GM19455 (cell line): ENCODE measurements around the gene LPP.

Experiments
- ATAC-seq: cut with Tn5 transposase; IDR thresholded peaks from one replicate; pipeline ENCODE4 v1.9.1; 2021; ENCODE audit not compliant: unreplicated experiment

Gene LPP

GRCh38 chr3:188842639-188843038 lies 688.7 kb downstream of the LPP start:
- no peak for ATAC-seq

DNA sequence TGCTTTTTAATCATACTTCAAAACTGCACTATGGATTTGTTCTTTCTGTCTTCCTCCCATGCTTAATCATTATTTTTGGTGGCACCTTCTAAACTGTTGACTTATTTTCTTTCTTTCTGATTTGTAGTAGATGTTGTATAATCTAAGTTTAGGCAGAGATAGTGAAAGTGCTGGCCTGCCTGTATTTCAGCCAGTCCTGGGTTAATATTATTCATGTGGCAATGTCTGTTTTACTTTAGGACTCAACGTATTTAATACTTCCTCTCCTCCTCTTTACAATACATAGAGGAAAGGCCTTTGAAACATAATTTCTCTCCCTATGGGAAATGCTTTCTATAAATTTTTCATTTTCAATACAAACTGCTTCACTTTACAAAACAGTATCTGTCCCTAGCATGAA lies 690.1 kb downstream of the LPP start:
- no peak for ATAC-seq

DNA sequence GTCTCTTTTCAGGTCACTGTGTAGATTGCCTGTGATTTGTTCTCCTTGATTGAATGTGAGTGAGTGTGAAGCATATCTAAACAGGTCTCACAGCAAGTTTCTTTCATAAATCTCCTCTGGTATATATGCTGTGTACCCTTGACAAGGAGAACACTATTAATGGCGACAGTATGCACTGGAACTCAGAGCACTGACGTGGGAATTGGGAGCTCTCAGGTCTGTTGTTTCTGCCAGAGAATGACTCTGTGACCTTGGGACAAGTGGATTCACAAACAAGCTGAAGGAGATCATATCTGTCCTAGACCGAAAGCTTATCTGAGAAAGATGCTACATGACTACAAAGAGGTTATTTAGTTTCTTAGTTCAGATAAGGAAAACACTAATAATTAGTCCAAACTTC lies 691.6 kb downstream of the LPP start:
- no peak for ATAC-seq

- no peak for ATAC-seq
These were observed 695.0 kb downstream of the LPP start for GRCh38 chr3:188848947-188849346.

GRCh38 chr3:188853856-188854771 lies 700.2 kb downstream of the LPP start:
- no peak for ATAC-seq

DNA sequence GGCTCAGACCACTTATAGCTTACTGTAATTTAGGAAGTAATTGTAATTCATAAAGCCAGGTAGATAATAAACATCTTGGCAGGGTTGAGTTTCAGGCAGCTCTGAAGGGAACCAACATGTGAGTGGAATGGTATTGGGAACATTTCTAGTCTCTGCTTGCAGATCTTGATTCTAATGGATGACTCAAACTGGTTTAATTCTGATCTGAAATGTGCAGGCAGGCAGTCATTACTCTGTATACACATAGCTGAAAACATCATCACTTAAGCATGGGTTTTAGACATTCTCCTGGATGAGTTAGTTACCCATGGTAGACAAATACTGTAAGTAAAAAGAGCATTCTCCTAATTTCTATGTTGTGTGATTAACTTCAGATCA lies 700.8 kb downstream of the LPP start:
- no peak for ATAC-seq

- no peak for ATAC-seq
These were observed 701.7 kb downstream of the LPP start for GRCh38 chr3:188855675-188856074.

GRCh38 chr3:188860147-188860546 lies 706.2 kb downstream of the LPP start:
- ATAC-seq = no peak

DNA sequence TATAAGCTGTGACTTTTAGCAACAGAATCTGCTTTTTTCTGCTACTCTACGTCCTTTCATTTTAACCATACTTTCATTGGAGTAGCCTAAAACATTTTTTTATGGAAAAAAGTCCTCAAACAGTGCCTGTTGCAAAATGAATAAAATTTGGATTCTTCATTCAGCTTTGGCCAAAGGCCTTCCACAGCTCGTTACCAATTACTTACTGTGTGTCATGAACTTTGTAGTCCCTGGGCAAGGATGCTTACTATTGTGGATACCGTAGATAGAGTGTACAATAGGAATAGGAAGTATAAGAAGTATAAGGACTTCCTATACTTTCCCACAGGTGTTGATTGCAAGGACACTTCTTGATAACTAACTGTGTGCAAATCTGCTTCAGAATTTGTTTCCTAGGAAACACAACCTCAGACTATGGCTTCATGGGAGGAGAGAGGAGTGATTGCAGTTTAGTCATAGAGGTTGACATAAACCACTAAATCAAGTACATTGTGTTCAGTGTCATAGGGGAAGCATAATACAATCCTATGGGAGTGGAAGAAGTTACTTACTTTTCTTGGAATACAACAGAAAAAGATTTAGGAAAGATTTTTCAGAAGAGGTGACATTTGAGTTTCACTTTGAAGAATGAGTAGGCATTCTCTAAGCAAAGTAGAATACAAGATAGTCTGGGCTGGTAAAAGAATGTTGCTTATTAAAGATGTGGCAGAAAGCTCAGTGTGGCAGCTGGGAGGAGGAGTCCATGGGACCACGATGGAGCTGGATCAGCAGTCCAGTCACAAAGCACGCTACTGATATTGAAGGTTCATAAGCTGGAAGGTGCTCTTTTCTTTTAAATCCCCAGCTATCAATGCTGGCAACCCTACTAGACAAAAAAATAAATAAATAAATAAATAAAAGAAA lies 708.1 kb downstream of the LPP start:
- no peak for ATAC-seq

GRCh38 chr3:188863999-188864406 lies 710.0 kb downstream of the LPP start:
- ATAC-seq = no peak

GRCh38 chr3:188867691-188868265 lies 713.8 kb downstream of the LPP start:
- no peak for ATAC-seq

DNA sequence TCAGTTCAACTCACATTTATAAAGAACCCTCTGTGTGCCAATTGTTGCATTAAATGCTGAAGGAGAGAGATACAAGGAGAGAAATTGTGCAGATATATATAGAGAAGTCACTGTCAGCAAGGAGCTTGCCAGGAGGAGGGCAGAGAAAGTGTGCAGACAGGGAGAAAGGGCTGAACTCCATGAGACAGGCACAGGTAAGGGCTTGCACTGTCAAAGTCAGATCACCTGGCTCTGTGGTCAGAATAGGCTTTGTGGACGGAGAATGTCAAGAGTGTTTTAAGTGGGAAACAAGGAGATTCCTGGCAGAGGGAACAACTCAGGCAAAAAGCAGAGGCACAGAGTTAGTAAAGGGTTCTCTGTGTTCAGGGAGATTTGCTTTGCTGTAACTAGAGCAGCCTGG lies 714.8 kb downstream of the LPP start:
- no peak for ATAC-seq

DNA sequence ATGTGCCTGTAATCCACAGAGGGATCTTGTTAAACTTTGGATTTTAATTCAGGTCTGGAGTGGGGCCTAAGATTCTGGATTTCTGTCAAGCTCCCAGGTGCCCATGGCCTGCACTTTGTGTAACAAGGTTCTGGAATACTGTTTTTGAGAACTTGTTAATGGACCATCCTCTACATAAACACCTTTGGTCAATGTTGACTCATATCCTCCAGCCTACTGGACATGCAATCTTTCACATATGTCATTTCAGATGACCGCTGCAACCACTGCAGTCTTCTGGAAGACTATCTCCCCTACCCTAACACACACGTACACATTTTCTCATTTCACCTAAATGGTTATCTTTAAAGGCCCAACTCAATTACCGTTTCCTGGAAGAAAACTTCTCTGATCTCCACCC lies 715.7 kb downstream of the LPP start:
- no peak for ATAC-seq

DNA sequence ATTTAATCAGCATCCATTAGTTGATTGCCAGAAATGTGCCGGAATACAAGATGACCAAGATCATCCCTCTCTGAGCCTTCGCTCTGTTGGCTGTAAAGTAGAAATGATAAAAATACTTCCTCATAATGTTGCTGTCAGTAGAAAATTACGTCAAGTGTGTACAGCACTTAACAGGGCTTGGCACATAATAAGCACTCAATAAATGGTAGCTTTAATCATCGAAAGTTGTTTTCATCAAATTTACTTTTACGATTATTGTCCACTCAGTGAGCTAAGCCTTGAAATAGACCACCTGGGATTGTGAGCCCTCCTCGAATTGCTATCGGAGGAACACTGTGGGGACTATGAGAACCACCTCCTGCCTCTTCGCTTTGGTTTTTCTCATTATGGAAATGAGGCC lies 716.5 kb downstream of the LPP start:
- ATAC-seq = no peak

GRCh38 chr3:188874576-188874975 lies 720.6 kb downstream of the LPP start:
- ATAC-seq = no peak

DNA sequence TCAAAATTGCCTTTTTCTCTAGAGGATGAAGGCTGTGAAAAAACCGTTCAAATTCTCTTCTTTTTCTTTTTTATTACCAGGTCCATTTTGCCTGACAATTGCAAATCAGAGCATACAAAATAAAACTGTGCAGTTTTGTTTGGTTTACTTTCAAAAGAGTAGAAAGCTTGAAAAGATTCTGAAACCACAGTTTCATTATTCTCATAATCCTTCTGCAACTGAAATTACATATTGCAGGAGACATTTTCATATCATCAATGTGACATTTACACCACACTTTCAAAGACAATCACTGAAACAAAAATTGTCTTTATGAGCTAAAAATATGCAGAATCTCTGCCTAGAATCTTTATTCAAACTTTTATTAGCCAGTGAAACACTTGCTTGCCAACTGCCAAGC lies 721.5 kb downstream of the LPP start:
- ATAC-seq = no peak

DNA sequence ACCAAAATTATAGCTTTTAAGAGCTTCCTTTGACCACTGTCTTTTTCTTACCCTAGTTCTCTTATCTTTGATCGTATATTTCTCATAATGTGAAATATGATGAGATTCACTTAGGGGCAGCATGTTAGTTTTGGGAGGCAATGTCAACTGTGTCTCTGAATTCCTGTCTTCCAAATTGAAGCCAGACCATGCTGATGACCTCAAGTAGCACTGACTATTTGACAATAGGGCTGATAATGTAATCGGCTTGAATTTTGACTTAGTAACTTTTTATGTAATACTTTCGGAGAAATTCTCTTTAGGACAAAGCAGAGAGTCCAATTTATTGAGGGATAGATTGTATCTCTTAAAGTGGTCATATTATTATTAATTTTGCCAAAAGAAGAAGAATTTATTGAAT lies 722.4 kb downstream of the LPP start:
- ATAC-seq = no peak

- no peak for ATAC-seq
These were observed 723.4 kb downstream of the LPP start for GRCh38 chr3:188877381-188877780.

GRCh38 chr3:188878076-188878475 lies 724.1 kb downstream of the LPP start:
- ATAC-seq = no peak

GRCh38 chr3:188881954-188882641 lies 728.1 kb downstream of the LPP start:
- no peak for ATAC-seq
